Esophagus squamous epithelium (tissue), 5 donors: ENCODE measurements around the gene ZNF497. TPM values are rescaled to one million over a fixed set of nuclear protein-coding genes. Genes with fewer than 3 reads are reported as not detected.

ENCODE experiments used
- DNase-seq: peaks from one replicate; lab custom pipeline; 2025; lab: John Stamatoyannopoulos, UW
- H3K27ac ChIP-seq, 4 donors: fragments of 200-600 bp; sonication (generic); one replicate each; pipeline ENCODE4 v1.5.1; 2016 to 2019; ENCODE audit warnings: mild to moderate bottlenecking in 1 of 4
- H3K27me3 ChIP-seq, 4 donors: fragments of 200-600 bp; sonication (generic); 1 replicate in 3 of 4; 2 replicates in 1 of 4; pipeline versions ENCODE4 v1.5.1 to v1.6.0; 2017 to 2021; ENCODE audit warnings: antibody characterized with exemption in 1 of 4
- H3K36me3 ChIP-seq, 3 donors: fragments of 200-600 bp; sonication (generic); one replicate each; pipeline ENCODE4 v1.5.1; 2016 to 2019
- H3K4me1 ChIP-seq, 3 donors: fragments of 200-600 bp; sonication (generic); one replicate each; pipeline ENCODE4 v1.5.1; 2017 to 2019
- H3K4me3 ChIP-seq, 4 donors: fragments of 200-600 bp; sonication (generic); 1 replicate in 3 of 4; 2 replicates in 1 of 4; pipeline ENCODE4 v1.5.1; 2016 to 2019; ENCODE audit warnings: mild to moderate bottlenecking in 2 of 4, moderate library complexity in 1 of 4
- H3K9me3 ChIP-seq, 3 donors: fragments of 200-600 bp; sonication (generic); one replicate each; pipeline ENCODE4 v1.5.1; 2016 to 2019
- POLR2A ChIP-seq, 4 donors: fragments of 450-650 bp; IDR thresholded peaks; one replicate each; pipeline ENCODE4 v1.6.1; 2017; ENCODE audit warnings: antibody characterized with exemption in 4 of 4, mild to moderate bottlenecking in 4 of 4, moderate library complexity in 3 of 4
- WGBS, 2 donors: methylation state at CpG; one replicate each; pipeline ENCODE4 v1.1.5; 2018; 5-methylcytosine and 5-hydroxymethylcytosine counted together
- intact Hi-C: fragments of 100-400 bp; cut with DNase I; formaldehyde crosslinking; loops from one replicate; pipeline ENCODE4 v1.15.0; 2022
- total RNA-seq, 4 donors: library from RNA; depleted of rRNA; stranded (reverse); fragments of >200 nt; gene quantifications; one replicate each; pipeline ENCODE4 v1.1.0, GENCODE V29; 2016
- TF ChIP-seq, protein P1 (sequence below), 6 experiments: fragments of 450-650 bp in 4 of 6; fragments of 200-600 bp in 2 of 6; sonication (generic) in 2 of 6; IDR thresholded peaks; one replicate each; pipeline ENCODE4 v1.5.1; 2016 to 2019; ENCODE audit warnings: antibody characterized with exemption in 6 of 6, mild to moderate bottlenecking in 4 of 6, moderate library complexity in 4 of 6
- donor health status: DM: yes; HTN: yes; CAD: no.

The ZNF497 gene
- total RNA-seq, 4 donors from 2014 or later = 0.87 to 1.9 (median 1.4) TPM

GRCh38 chr19:58325311-58326022 lies 37.1 kb downstream of the ZNF497 start:
- no peak for TF ChIP-seq POLR2A (IDR thresholded peaks at IDR 0.05)
- TF ChIP-seq, protein P1, sequence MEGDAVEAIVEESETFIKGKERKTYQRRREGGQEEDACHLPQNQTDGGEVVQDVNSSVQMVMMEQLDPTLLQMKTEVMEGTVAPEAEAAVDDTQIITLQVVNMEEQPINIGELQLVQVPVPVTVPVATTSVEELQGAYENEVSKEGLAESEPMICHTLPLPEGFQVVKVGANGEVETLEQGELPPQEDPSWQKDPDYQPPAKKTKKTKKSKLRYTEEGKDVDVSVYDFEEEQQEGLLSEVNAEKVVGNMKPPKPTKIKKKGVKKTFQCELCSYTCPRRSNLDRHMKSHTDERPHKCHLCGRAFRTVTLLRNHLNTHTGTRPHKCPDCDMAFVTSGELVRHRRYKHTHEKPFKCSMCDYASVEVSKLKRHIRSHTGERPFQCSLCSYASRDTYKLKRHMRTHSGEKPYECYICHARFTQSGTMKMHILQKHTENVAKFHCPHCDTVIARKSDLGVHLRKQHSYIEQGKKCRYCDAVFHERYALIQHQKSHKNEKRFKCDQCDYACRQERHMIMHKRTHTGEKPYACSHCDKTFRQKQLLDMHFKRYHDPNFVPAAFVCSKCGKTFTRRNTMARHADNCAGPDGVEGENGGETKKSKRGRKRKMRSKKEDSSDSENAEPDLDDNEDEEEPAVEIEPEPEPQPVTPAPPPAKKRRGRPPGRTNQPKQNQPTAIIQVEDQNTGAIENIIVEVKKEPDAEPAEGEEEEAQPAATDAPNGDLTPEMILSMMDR (IDR thresholded peaks at IDR 0.05) = no peak
- 56 to 65% methylated on average over 6 of the region's 6 CpGs for WGBS, 2 donors
- Histone ChIP-seq H3K27me3 (no peaks in the 10 kb centered on the region), H3K9me3 (no peaks in the 10 kb centered on the region), H3K36me3 (peaks cover 0 to 9% (median 0%) of the 10 kb centered on the region in 3 donors), H3K4me3 (peak overlapping the region in 2 of 4 donors; percentile 68 to 96), H3K4me1 (peaks cover 15 to 38% (median 21%) of the 10 kb centered on the region in 3 donors), H3K27ac (peak overlapping the region in 3 of 4 donors; percentile 85 to 97 (median 92))
- DNase-seq = no peak
- intact Hi-C loops = no loop called here

DNA sequence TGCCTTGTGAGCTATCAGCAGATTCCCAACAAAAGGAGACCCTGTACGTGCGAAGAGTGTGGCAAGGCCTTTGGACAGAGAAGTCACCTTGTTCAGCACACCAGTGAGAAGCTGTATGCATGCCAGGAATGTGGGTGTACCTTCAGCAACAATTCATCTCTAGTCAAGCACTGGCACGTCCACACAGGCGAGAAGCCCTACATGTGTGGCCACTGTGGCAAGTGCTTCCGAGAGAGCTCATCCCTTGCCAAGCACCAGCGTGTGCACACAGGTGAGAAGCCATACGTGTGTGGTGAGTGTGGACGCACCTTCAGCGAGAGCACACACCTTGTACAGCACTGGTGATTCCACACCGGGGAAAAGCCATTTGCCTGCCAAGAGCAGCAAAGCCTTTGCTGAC lies 43.3 kb downstream of the ZNF497 start:
- no peak overlapping the region for H3K4me3 ChIP-seq
- 46 to 54% methylated on average over 2 to 5 of the region's 10 CpGs for WGBS, 2 donors
- no peak for DNase-seq
- intact Hi-C loops = no loop called here
- peaks cover 0 to 31% (median 4%) of the 10 kb centered on the region in 3 donors for H3K36me3 ChIP-seq
- peaks cover 0 to 18% (median 11%) of the 10 kb centered on the region in 3 donors for H3K4me1 ChIP-seq
- TF ChIP-seq POLR2A (IDR thresholded peaks at IDR 0.05) = no peak
- TF ChIP-seq, protein P1 (IDR thresholded peaks at IDR 0.05) = no peak
- H3K9me3 ChIP-seq = no peaks in the 10 kb centered on the region
- H3K27me3 ChIP-seq = no peaks in the 10 kb centered on the region
- peak overlapping the region in 2 of 4 donors; percentile 21 to 50 for H3K27ac ChIP-seq

DNA sequence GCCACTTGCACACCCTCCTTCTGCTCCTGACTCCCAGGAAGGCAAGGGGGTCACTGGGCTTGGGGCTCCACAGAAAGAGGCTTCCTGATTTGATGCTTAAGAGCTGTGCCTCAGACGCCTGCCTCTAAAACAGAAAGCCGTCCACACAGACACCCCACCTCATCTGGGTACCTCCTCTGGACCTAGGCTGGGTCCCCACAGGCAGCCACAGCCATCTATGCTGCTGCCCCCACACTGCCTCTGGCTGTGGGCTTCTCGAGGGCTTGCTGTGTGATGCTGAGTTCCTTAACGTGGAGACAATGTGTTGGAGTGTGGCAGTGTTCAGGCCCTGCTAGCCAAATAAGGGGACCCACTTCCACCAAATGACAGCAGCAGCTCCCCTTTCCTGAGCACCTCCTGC lies 44.3 kb downstream of the ZNF497 start:
- H3K36me3 ChIP-seq = peaks cover 0 to 40% (median 6%) of the 10 kb centered on the region in 3 donors
- WGBS, 2 donors = 90% methylated on average over 2 of the region's 4 CpGs; no CpG with 5 or more reads in 1 of the 2 donors

GRCh38 chr19:58317476-58318072 lies 45.0 kb downstream of the ZNF497 start:
- Histone ChIP-seq H3K27me3 (no peaks in the 10 kb centered on the region), H3K36me3 (peaks cover 0 to 48% (median 13%) of the 10 kb centered on the region in 3 donors), H3K4me1 (peaks cover 0 to 18% (median 11%) of the 10 kb centered on the region in 3 donors), H3K4me3 (no peak overlapping the region), H3K9me3 (no peaks in the 10 kb centered on the region), H3K27ac (no peak overlapping the region)
- intact Hi-C loops = no loop called here
- 64% methylated on average over 4 to 7 of the region's 7 CpGs for WGBS, 2 donors
- DNase-seq = no peak
- TF ChIP-seq POLR2A (IDR thresholded peaks at IDR 0.05) = no peak
- TF ChIP-seq, protein P1 (IDR thresholded peaks at IDR 0.05) = no peak

More for the DNA sequence above, 44.3 kb downstream of the ZNF497 start:
- peak overlapping the region in 1 of 4 donors; percentile 21 for H3K27ac ChIP-seq
- H3K4me3 ChIP-seq = no peak overlapping the region
- H3K27me3 ChIP-seq = no peaks in the 10 kb centered on the region
- peaks cover 0 to 18% (median 11%) of the 10 kb centered on the region in 3 donors for H3K4me1 ChIP-seq
- intact Hi-C loops = no loop called here
- H3K9me3 ChIP-seq = no peaks in the 10 kb centered on the region
- no peak for TF ChIP-seq POLR2A (IDR thresholded peaks at IDR 0.05)
- TF ChIP-seq, protein P1 (IDR thresholded peaks at IDR 0.05) = no peak
- DNase-seq = no peak

DNA sequence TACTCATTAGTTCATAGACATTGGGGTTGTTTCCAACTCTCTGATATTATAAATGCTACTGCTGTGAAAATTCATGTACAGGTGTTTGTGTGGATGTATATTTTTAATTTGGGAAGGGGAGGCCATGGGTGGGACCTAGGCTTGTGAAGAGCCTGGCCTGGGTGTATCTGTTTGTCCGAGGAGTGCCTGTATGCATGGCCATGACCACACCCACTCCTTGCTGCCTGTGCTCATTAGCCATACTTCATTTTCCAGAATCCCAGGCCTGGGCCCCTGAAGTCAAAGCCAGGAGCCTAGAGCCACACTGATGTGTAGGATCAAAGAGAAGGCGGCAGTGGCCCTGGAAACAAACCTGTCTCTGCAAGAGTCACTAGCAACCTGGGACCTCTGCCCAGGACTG lies 47.0 kb downstream of the ZNF497 start:
- DNase-seq = no peak
- 100% methylated on average over 1 of the region's 2 CpGs; no CpG with 5 or more reads in 1 of the 2 donors for WGBS, 2 donors
- Histone ChIP-seq H3K27ac (no peak overlapping the region), H3K4me3 (no peak overlapping the region), H3K36me3 (peaks cover 0 to 57% (median 21%) of the 10 kb centered on the region in 3 donors), H3K27me3 (no peaks in the 10 kb centered on the region), H3K9me3 (no peaks in the 10 kb centered on the region), H3K4me1 (peaks cover 0 to 18% (median 11%) of the 10 kb centered on the region in 3 donors)
- intact Hi-C loops = no loop called here
- no peak for TF ChIP-seq POLR2A (IDR thresholded peaks at IDR 0.05)
- TF ChIP-seq, protein P1 (IDR thresholded peaks at IDR 0.05) = no peak
